Peyer's patch (tissue), 4 donors: ENCODE results near the gene MYNN. TPM values are rescaled to one million over a fixed set of nuclear protein-coding genes. Genes with fewer than 3 reads are reported as not detected.
A peak's percentile ranks its signal among the peaks of the same experiment; 100 is the strongest.
"Not testable (repeated sequence)": the region's sequence is repeated elsewhere in the genome, so short reads cannot be mapped to it uniquely, and the experiment has no call there.

Experiments
- DNase-seq, 3 donors: peaks; one replicate each; pipeline ENCODE4 v3.0.0-alpha.2; 2017 to 2019
- H3K27ac ChIP-seq, 4 donors: fragments of 200-600 bp; sonication (generic); one replicate each; pipeline ENCODE4 v1.5.1; 2016 to 2019
- H3K27me3 ChIP-seq, 2 donors: fragments of 200-600 bp; sonication (generic); one replicate each; pipeline ENCODE4 v1.5.1; 2019
- H3K36me3 ChIP-seq, 3 donors: fragments of 200-600 bp; sonication (generic); one replicate each; pipeline ENCODE4 v1.5.1; 2016 to 2019
- H3K4me1 ChIP-seq, 4 donors: fragments of 200-600 bp; sonication (generic); one replicate each; pipeline ENCODE4 v1.5.1; 2016 to 2019
- H3K4me3 ChIP-seq, 4 donors: fragments of 200-600 bp; sonication (generic); 1 replicate in 3 of 4; 2 replicates in 1 of 4; pipeline ENCODE4 v1.5.1; 2016 to 2019; ENCODE audit warnings: mild to moderate bottlenecking in 1 of 4
- H3K9me3 ChIP-seq, 4 donors: fragments of 200-600 bp; sonication (generic); one replicate each; pipeline ENCODE4 v1.5.1; 2016 to 2019; ENCODE audit warnings: mild to moderate bottlenecking in 1 of 4
- CTCF ChIP-seq, 6 experiments: fragments of 450-650 bp in 4 of 6; fragments of 200-600 bp in 2 of 6; sonication (generic) in 1 of 6; IDR thresholded peaks; one replicate each; pipeline ENCODE4 v1.5.1; 2017 to 2019; ENCODE audit warnings: antibody characterized with exemption in 6 of 6, mild to moderate bottlenecking in 3 of 6, moderate library complexity in 1 of 6
- POLR2A ChIP-seq, 2 donors: fragments of 450-650 bp; IDR thresholded peaks; one replicate each; pipeline ENCODE4 v1.5.1; 2017; ENCODE audit warnings: antibody characterized with exemption in 2 of 2, mild to moderate bottlenecking in 2 of 2, moderate library complexity in 2 of 2
- total RNA-seq, 4 donors: library from RNA; depleted of rRNA; stranded (reverse); fragments of >200 nt; gene quantifications; one replicate each; pipeline ENCODE4 v1.1.0, GENCODE V29; 2016

Gene MYNN
- total RNA-seq: 10 to 100 TPM; 11.2 to 19.4 (median 15.9) TPM

- Histone ChIP-seq H3K9me3 (no peaks in the 10 kb centered on the region), H3K4me3 (peak within 1 kb of the TSS; percentile 75 to 85 (median 77)), H3K36me3 (peaks cover 0 to 33% (median 0%) of the 10 kb centered on the region in 3 donors), H3K27me3 (no peaks in the 10 kb centered on the region), H3K4me1 (peaks cover 0 to 29% (median 6%) of the 10 kb centered on the region in 4 donors), H3K27ac (peak within 1 kb of the TSS; percentile 97 to 99 (median 98))
- peak; percentile 95 to 98 (median 96) for DNase-seq
- TF ChIP-seq POLR2A (IDR thresholded peaks at IDR 0.05) (peak; percentile 98 to 99), CTCF (IDR thresholded peaks at IDR 0.05) (peak in 4 of 6 experiments; percentile 10 to 36 (median 28))
Observed at GRCh38 chr3:169772897-169773816, at the start of gene MYNN. MYNN (plus strand) TSS chr3:169773396; CDS start chr3:169774296, 900 bp downstream.

- H3K4me1 ChIP-seq, H3K4me3 ChIP-seq, H3K27ac ChIP-seq, H3K27me3 ChIP-seq, H3K9me3 ChIP-seq, H3K36me3 ChIP-seq, DNase-seq: not testable (repeated sequence)
Observed at GRCh38 chr3:169731857-169732256, 41.3 kb upstream of the MYNN start.

- no peaks in the 10 kb centered on the region for H3K9me3 ChIP-seq
- no peak overlapping the region for H3K27ac ChIP-seq
- H3K4me1 ChIP-seq: no peaks in the 10 kb centered on the region
- no peak overlapping the region for H3K4me3 ChIP-seq
- DNase-seq: no peak
- TF ChIP-seq CTCF (IDR thresholded peaks at IDR 0.05) (no peak), POLR2A (IDR thresholded peaks at IDR 0.05) (no peak)
- H3K27me3 ChIP-seq: no peaks in the 10 kb centered on the region
- H3K36me3 ChIP-seq: no peaks in the 10 kb centered on the region
Observed at GRCh38 chr3:169739067-169739466, 34.1 kb upstream of the MYNN start.

GRCh38 chr3:169744366-169745054 is 28.7 kb upstream of the MYNN start:
- TF ChIP-seq POLR2A (IDR thresholded peaks at IDR 0.05) (no peak), CTCF (IDR thresholded peaks at IDR 0.05) (peak in 4 of 6 experiments; percentile 18 to 40 (median 24))

GRCh38 chr3:169746924-169747323 is 26.3 kb upstream of the MYNN start:
- Histone ChIP-seq H3K27ac (no peak overlapping the region), H3K4me1 (no peaks in the 10 kb centered on the region), H3K27me3 (no peaks in the 10 kb centered on the region), H3K36me3 (no peaks in the 10 kb centered on the region), H3K4me3 (no peak overlapping the region), H3K9me3 (no peaks in the 10 kb centered on the region)
- DNase-seq: no peak
- no peak for TF ChIP-seq POLR2A (IDR thresholded peaks at IDR 0.05)
- no peak for TF ChIP-seq CTCF (IDR thresholded peaks at IDR 0.05)

More at GRCh38 chr3:169744366-169745054, 28.7 kb upstream of the MYNN start:
- Histone ChIP-seq H3K27ac (no peak overlapping the region), H3K4me1 (no peaks in the 10 kb centered on the region), H3K4me3 (no peak overlapping the region), H3K9me3 (no peaks in the 10 kb centered on the region), H3K27me3 (no peaks in the 10 kb centered on the region), H3K36me3 (no peaks in the 10 kb centered on the region)
- DNase-seq: no peak

GRCh38 chr3:169748670-169749069 is 24.5 kb upstream of the MYNN start:
- DNase-seq: no peak
- no peaks in the 10 kb centered on the region for H3K4me1 ChIP-seq
- H3K27me3 ChIP-seq: no peaks in the 10 kb centered on the region
- no peaks in the 10 kb centered on the region for H3K36me3 ChIP-seq
- no peak overlapping the region for H3K4me3 ChIP-seq
- no peak for TF ChIP-seq CTCF (IDR thresholded peaks at IDR 0.05)
- TF ChIP-seq POLR2A (IDR thresholded peaks at IDR 0.05): no peak
- H3K27ac ChIP-seq: no peak overlapping the region
- no peaks in the 10 kb centered on the region for H3K9me3 ChIP-seq
